IMR-90 (cell line): Measurements from ENCODE around the gene SESN1. TPM values are rescaled to one million over a fixed set of nuclear protein-coding genes. Genes with fewer than 3 reads are reported as not detected.

ENCODE experiments used
- ATAC-seq: fragments of 200-7000 bp; cut with Tn5 transposase; 2 replicates; pipeline ENCODE4 v1.9.1; 2020; ENCODE audit warnings: low read depth, mild to moderate bottlenecking, moderate library complexity
- BruUV-seq: library from RNA; stranded (reverse); fragments of 400-500 nt; replicated peaks from 2 replicates; lab custom pipeline; 2021; lab: Mats Ljungman, UMichigan
- CTCF ChIA-PET: fragments of 300-600 bp; formaldehyde crosslinking; extraction: SDS; loops from one replicate; lab custom pipeline; 2021; ENCODE audit warnings: antibody characterized with exemption; lab: Yijun Ruan, JAX
- POLR2A ChIA-PET: fragments of 300-600 bp; sonication (Branson Sonifier 250); formaldehyde crosslinking; loops from one replicate; lab custom pipeline; 2022; ENCODE audit warnings: antibody characterized with exemption; ENCODE audit not compliant: unreplicated experiment; lab: Charles Lee
- DNase-seq: peaks from one replicate; pipeline ENCODE4 v3.0.0; 2013
- H2AFZ ChIP-seq: replicated peaks from 2 replicates; pipeline ENCODE3; 2013; ENCODE audit warnings: low read length, mild to moderate bottlenecking; ENCODE audit not compliant: poor library complexity
- H2AK5ac ChIP-seq: 2 replicates; pipeline ENCODE4 v1.6.1; 2013; ENCODE audit warnings: low read depth, low read length, inconsistent platforms
- H2AK9ac ChIP-seq: replicated peaks from 2 replicates; pipeline ENCODE3; 2013; ENCODE audit warnings: mild to moderate bottlenecking, low read depth, low read length, moderate library complexity; ENCODE audit not compliant: poor library complexity
- H2BK120ac ChIP-seq: 2 replicates; pipeline ENCODE4 v1.6.1; 2013; ENCODE audit warnings: low read depth, low read length, inconsistent platforms
- H2BK15ac ChIP-seq: 3 replicates; pipeline ENCODE4 v1.6.1; 2013; ENCODE audit warnings: low read depth, low read length, inconsistent platforms
- H2BK20ac ChIP-seq: 2 replicates; pipeline ENCODE4 v1.6.1; 2013; ENCODE audit warnings: low read depth, mild to moderate bottlenecking, inconsistent platforms, low read length, moderate library complexity
- H2BK5ac ChIP-seq: 2 replicates; pipeline ENCODE4 v1.6.1; 2013; ENCODE audit warnings: mild to moderate bottlenecking, low read depth, low read length, inconsistent platforms; ENCODE audit not compliant: poor library complexity, severe bottlenecking
- H3K14ac ChIP-seq: replicated peaks from 2 replicates; pipeline ENCODE4 v1.6.1; 2013; ENCODE audit warnings: low read depth, low read length, inconsistent platforms
- H3K18ac ChIP-seq: 2 replicates; pipeline ENCODE4 v1.6.1; 2013; ENCODE audit warnings: low read depth, low read length, control low read depth
- H3K23ac ChIP-seq: 2 replicates; pipeline ENCODE4 v1.6.1; 2013; ENCODE audit warnings: low read depth, low read length, inconsistent platforms
- H3K27ac ChIP-seq: 2 replicates; pipeline ENCODE4 v1.5.1; 2013; ENCODE audit warnings: mild to moderate bottlenecking, control low read depth, low read length; ENCODE audit not compliant: insufficient read depth
- H3K27me3 ChIP-seq: 2 replicates; pipeline ENCODE4 v1.6.1; 2013; ENCODE audit warnings: low read length; ENCODE audit not compliant: control insufficient read depth, insufficient read depth
- H3K36me3 ChIP-seq: 2 replicates; pipeline ENCODE4 v1.6.1; 2013; ENCODE audit warnings: low read length, mixed read lengths; ENCODE audit not compliant: control insufficient read depth, insufficient read depth
- H3K4ac ChIP-seq: 2 replicates; pipeline ENCODE4 v1.6.1; 2013; ENCODE audit warnings: low read depth, low read length, inconsistent platforms
- H3K4me1 ChIP-seq: 2 replicates; pipeline ENCODE4 v1.6.1; 2013; ENCODE audit warnings: low read length, mixed read lengths; ENCODE audit not compliant: control insufficient read depth, insufficient read depth
- H3K4me2 ChIP-seq: 2 replicates; pipeline ENCODE4 v1.6.1; 2013; ENCODE audit warnings: low read depth, mild to moderate bottlenecking, control low read depth, low read length, moderate library complexity
- H3K4me3 ChIP-seq: 2 replicates; pipeline ENCODE4 v1.5.1; 2013; ENCODE audit warnings: low read depth, mild to moderate bottlenecking, control low read depth, low read length, moderate library complexity; ENCODE audit not compliant: insufficient read depth
- H3K56ac ChIP-seq: 2 replicates; pipeline ENCODE4 v1.6.1; 2013; ENCODE audit warnings: low read length, inconsistent platforms; ENCODE audit not compliant: insufficient read depth; ENCODE audit errors: extremely low read depth
- H3K79me1 ChIP-seq, 2 experiments: 2 replicates each; pipeline ENCODE4 v1.6.1; 2013; ENCODE audit warnings: low read length in 2 of 2, inconsistent platforms in 1 of 2, low read depth in 1 of 2
- H3K9ac ChIP-seq: 2 replicates; pipeline ENCODE4 v1.6.1; 2013; ENCODE audit warnings: low read depth, low read length, control low read depth
- H3K9me1 ChIP-seq: 2 replicates; pipeline ENCODE4 v1.6.1; 2013; ENCODE audit warnings: low read length, inconsistent platforms; ENCODE audit not compliant: insufficient read depth
- H3K9me3 ChIP-seq: 2 replicates; pipeline ENCODE4 v1.6.1; 2013; ENCODE audit warnings: low read length; ENCODE audit not compliant: control insufficient read depth, insufficient read depth
- H4K20me1 ChIP-seq: 2 replicates; pipeline ENCODE4 v1.6.1; 2013; ENCODE audit warnings: low read length, inconsistent platforms; ENCODE audit not compliant: insufficient read depth
- H4K5ac ChIP-seq: 2 replicates; pipeline ENCODE4 v1.6.1; 2013; ENCODE audit warnings: mild to moderate bottlenecking, low read depth, low read length, control low read depth
- H4K8ac ChIP-seq, 2 experiments: 2 replicates each; pipeline ENCODE4 v1.6.1; 2013; ENCODE audit warnings: low read depth in 2 of 2, low read length in 2 of 2, control low read depth in 1 of 2, inconsistent platforms in 1 of 2
- H4K91ac ChIP-seq: 2 replicates; pipeline ENCODE4 v1.6.1; 2013; ENCODE audit warnings: low read depth, low read length, inconsistent platforms; ENCODE audit not compliant: insufficient read depth
- FOS ChIP-seq: fragments of 150-350 bp; IDR thresholded peaks from 2 replicates; pipeline ENCODE4 v1.6.1; 2016; ENCODE audit warnings: low read depth, low read length
- MAFK ChIP-seq: IDR thresholded peaks from 2 replicates; pipeline ENCODE4 v1.6.1; 2012; ENCODE audit warnings: low read depth, low read length, improper control_type of control experiment
- MAZ ChIP-seq: IDR thresholded peaks from 2 replicates; pipeline ENCODE4 v1.6.1; 2012; ENCODE audit warnings: low read depth, mild to moderate bottlenecking, low read length, improper control_type of control experiment, moderate library complexity, borderline replicate concordance
- POLR2A ChIP-seq: IDR thresholded peaks from 2 replicates; pipeline ENCODE4 v1.6.1; 2012; ENCODE audit warnings: mild to moderate bottlenecking, low read depth, low read length
- RCOR1 ChIP-seq: IDR thresholded peaks from 2 replicates; pipeline ENCODE4 v1.6.1; 2012; ENCODE audit warnings: mild to moderate bottlenecking, low read length, improper control_type of control experiment; ENCODE audit not compliant: insufficient replicate concordance
- SMC3 ChIP-seq: fragments of 150-350 bp; IDR thresholded peaks from 2 replicates; pipeline ENCODE4 v1.6.1; 2016; ENCODE audit warnings: low read depth, mild to moderate bottlenecking, antibody characterized with exemption, low read length, moderate library complexity
- USF2 ChIP-seq: fragments of 150-350 bp; IDR thresholded peaks from 2 replicates; pipeline ENCODE4 v1.6.1; 2017; ENCODE audit warnings: mild to moderate bottlenecking, antibody characterized with exemption, low read length, low read depth
- WGBS, 2 experiments: methylation state at CpG; one replicate each; pipeline versions ENCODE4 v1.1.5 to v1.1.7; 2013; ENCODE audit warnings: missing lambda C conversion rate in 2 of 2; ENCODE audit not compliant: insufficient read length in 1 of 2; ENCODE audit errors: extremely low coverage in 2 of 2; 5-methylcytosine and 5-hydroxymethylcytosine counted together
- dilution Hi-C: fragments of 300-500 bp; cut with HindIII; formaldehyde crosslinking; loops from one replicate; pipeline ENCODE4 v1.14.3; 2018; ENCODE audit warnings: low sequenced_read_pairs; ENCODE audit not compliant: unreplicated experiment
- in situ Hi-C: fragments of 300-500 bp; cut with MboI; formaldehyde crosslinking; loops from 3 replicates; pipeline ENCODE4 v1.14.3; 2019; ENCODE audit warnings: low sequenced_read_pairs, inconsistent platforms, mixed read lengths
- intact Hi-C: fragments of 100-400 bp; cut with micrococcal nuclease; formaldehyde crosslinking; loops from 2 replicates; pipeline ENCODE4 v1.10.0; 2022
- polyA plus RNA-seq, 3 experiments: library from polyadenylated mRNA; depleted of rRNA; stranded (reverse); fragments of >200 nt; gene quantifications; 2 replicates each; pipeline ENCODE4 v1.2.3, GENCODE V29; 2012; ENCODE audit warnings: low replicate concordance in 1 of 3
- total RNA-seq: library from RNA; depleted of rRNA; stranded (reverse); fragments of >200 nt; gene quantifications from 2 replicates; pipeline ENCODE4 v1.2.3, GENCODE V29; 2012
- TF ChIP-seq, protein P1 (sequence below): conservative IDR thresholded peaks from 2 replicates; pipeline ENCODE4 v1.5.1; 2012; ENCODE audit warnings: mild to moderate bottlenecking, low read depth, low read length, improper control_type of control experiment

The SESN1 gene
- total and polyA plus RNA-seq, 2 of the 4 experiments (the other 2 are of a cell fraction): 9.7 to 16.7 TPM

- Histone ChIP-seq H3K14ac (no peak overlapping the region), H4K8ac (no peak overlapping the region), H3K23ac (no peak overlapping the region), H3K4ac (no peak overlapping the region), H3K18ac (no peak overlapping the region), H3K27ac (no peak overlapping the region), H2AK9ac (no peak overlapping the region), H2BK5ac (no peak overlapping the region), H4K20me1 (no peaks in the 10 kb centered on the region), H3K56ac (no peak overlapping the region), H2BK20ac (no peak overlapping the region), H3K27me3 (no peaks in the 10 kb centered on the region), H4K91ac (no peak overlapping the region), H3K9me3 (no peaks in the 10 kb centered on the region), H3K36me3 (no peaks in the 10 kb centered on the region), H3K79me1 (peaks cover 9 to 25% of the 10 kb centered on the region in 2 experiments; a peak in 3 of 4 replicates), H2BK120ac (no peak overlapping the region), H4K5ac (no peak overlapping the region), H2AK5ac (no peak overlapping the region), H3K9ac (no peak overlapping the region), H2BK15ac (no peak overlapping the region), H3K9me1 (no peaks in the 10 kb centered on the region), H3K4me1 (0 out of 2 replicates have a peak, but pooled peaks cover 2% of the 10 kb centered on the region), H2AFZ (no peak overlapping the region), H3K4me2 (no peak overlapping the region), H3K4me3 (no peak overlapping the region)
- dilution Hi-C loops: no loop called here
- no CpG with 5 or more reads among the region's 3 CpGs for WGBS, 2 experiments
- intact Hi-C loops: no loop called here
- ChIA-PET POLR2A (no interaction called here), CTCF (no interaction called here)
- in situ Hi-C loops: no loop called here
- no TSS peak for BruUV-seq
- DNase-seq (no peak), ATAC-seq (no peak)
- TF ChIP-seq FOS: no peak
- no peak for TF ChIP-seq MAFK
- TF ChIP-seq, protein P1, sequence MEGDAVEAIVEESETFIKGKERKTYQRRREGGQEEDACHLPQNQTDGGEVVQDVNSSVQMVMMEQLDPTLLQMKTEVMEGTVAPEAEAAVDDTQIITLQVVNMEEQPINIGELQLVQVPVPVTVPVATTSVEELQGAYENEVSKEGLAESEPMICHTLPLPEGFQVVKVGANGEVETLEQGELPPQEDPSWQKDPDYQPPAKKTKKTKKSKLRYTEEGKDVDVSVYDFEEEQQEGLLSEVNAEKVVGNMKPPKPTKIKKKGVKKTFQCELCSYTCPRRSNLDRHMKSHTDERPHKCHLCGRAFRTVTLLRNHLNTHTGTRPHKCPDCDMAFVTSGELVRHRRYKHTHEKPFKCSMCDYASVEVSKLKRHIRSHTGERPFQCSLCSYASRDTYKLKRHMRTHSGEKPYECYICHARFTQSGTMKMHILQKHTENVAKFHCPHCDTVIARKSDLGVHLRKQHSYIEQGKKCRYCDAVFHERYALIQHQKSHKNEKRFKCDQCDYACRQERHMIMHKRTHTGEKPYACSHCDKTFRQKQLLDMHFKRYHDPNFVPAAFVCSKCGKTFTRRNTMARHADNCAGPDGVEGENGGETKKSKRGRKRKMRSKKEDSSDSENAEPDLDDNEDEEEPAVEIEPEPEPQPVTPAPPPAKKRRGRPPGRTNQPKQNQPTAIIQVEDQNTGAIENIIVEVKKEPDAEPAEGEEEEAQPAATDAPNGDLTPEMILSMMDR: no peak
- TF ChIP-seq RCOR1: no peak
- TF ChIP-seq MAZ: no peak
- TF ChIP-seq POLR2A: no peak
- TF ChIP-seq USF2: no peak
- no peak for TF ChIP-seq SMC3
Observed at GRCh38 chr6:109125504-109125903, 30.9 kb upstream of the SESN1 start.
